SK-N-SH (cell line): Measurements from ENCODE around the gene ARHGEF10L. TPM values are rescaled to one million over a fixed set of nuclear protein-coding genes. Genes with fewer than 3 reads are reported as not detected.

Source experiments
- CTCF ChIA-PET: fragments of 300-600, 350-600 bp; formaldehyde crosslinking; extraction: SDS; loops from one replicate; lab custom pipeline; 2021; lab: Yijun Ruan, JAX
- POLR2A ChIA-PET: fragments of 350-600 bp; sonication (Branson Sonifier 250); formaldehyde crosslinking; extraction: SDS; loops from one replicate; lab custom pipeline; 2020; ENCODE audit warnings: antibody characterized with exemption, inconsistent platforms; lab: Yijun Ruan, JAX
- DNase-seq: peaks from one replicate; pipeline ENCODE4 v3.0.0; 2012
- H2AFZ ChIP-seq: fragments of 200-600 bp; sonication (generic); 2 replicates; pipeline ENCODE4 v1.8.1; 2016; ENCODE audit warnings: antibody characterized with exemption, mild to moderate bottlenecking, low read depth
- H3F3A ChIP-seq: fragments of 200-600 bp; sonication (generic); replicated peaks from 2 replicates; pipeline ENCODE3; 2016; ENCODE audit warnings: antibody characterized with exemption, mild to moderate bottlenecking; ENCODE audit not compliant: insufficient read depth
- H3K27ac ChIP-seq, 2 experiments: fragments of 200-500 bp in 1 of 2; fragments of 200-600 bp in 1 of 2; sonication (Bioruptor generic) in 1 of 2; sonication (generic), shearing (Covaris generic) in 1 of 2; 2 replicates each; pipeline versions ENCODE4 v1.5.1 to v1.6.1; 2014 to 2016; ENCODE audit warnings: low read depth in 2 of 2, inconsistent platforms in 1 of 2, low read length in 1 of 2, mild to moderate bottlenecking in 1 of 2, mixed read lengths in 1 of 2
- H3K27me3 ChIP-seq: fragments of 200-600 bp; sonication (generic), shearing (Covaris generic); 2 replicates; pipeline ENCODE4 v1.6.1; 2016; ENCODE audit warnings: mixed run types; ENCODE audit not compliant: insufficient read depth
- H3K36me3 ChIP-seq, 2 experiments: fragments of 200-500 bp in 1 of 2; fragments of 200-600 bp in 1 of 2; sonication (Bioruptor generic) in 1 of 2; sonication (generic) in 1 of 2; replicated peaks in 1 of 2; 2 replicates each; pipeline versions ENCODE3 to v1.5.1; 2014 to 2016; ENCODE audit warnings: low read length in 1 of 2, mild to moderate bottlenecking in 1 of 2; ENCODE audit not compliant: insufficient read depth in 2 of 2, control insufficient read depth in 1 of 2
- H3K4me1 ChIP-seq, 2 experiments: fragments of 200-500 bp in 1 of 2; fragments of 200-600 bp in 1 of 2; sonication (Bioruptor generic) in 1 of 2; sonication (generic), shearing (Covaris generic) in 1 of 2; 2 replicates each; pipeline versions ENCODE4 v1.5.1 to v1.6.1; 2014 to 2016; ENCODE audit warnings: low read depth in 1 of 2, low read length in 1 of 2, mixed run types in 1 of 2; ENCODE audit not compliant: insufficient read depth in 2 of 2, control insufficient read depth in 1 of 2
- H3K4me2 ChIP-seq: fragments of 200-600 bp; sonication (generic), shearing (Covaris generic); 2 replicates; pipeline ENCODE4 v1.6.1; 2017; ENCODE audit warnings: mixed run types
- H3K4me3 ChIP-seq, 2 experiments: fragments of 200-500 bp in 1 of 2; fragments of 200-600 bp in 1 of 2; sonication (Bioruptor generic) in 1 of 2; sonication (generic), shearing (Covaris generic) in 1 of 2; 2 replicates each; pipeline versions ENCODE4 v1.5.1 to v1.8.1; 2014 to 2016; ENCODE audit warnings: low read depth in 2 of 2, inconsistent platforms in 1 of 2, low read length in 1 of 2, mild to moderate bottlenecking in 1 of 2, mixed read lengths in 1 of 2, moderate library complexity in 1 of 2
- H3K79me2 ChIP-seq: fragments of 200-600 bp; sonication (generic); 2 replicates; pipeline ENCODE4 v1.8.1; 2017; ENCODE audit warnings: mild to moderate bottlenecking; ENCODE audit not compliant: insufficient read depth
- H3K9ac ChIP-seq: fragments of 200-600 bp; sonication (generic); 2 replicates; pipeline ENCODE4 v1.6.1; 2017; ENCODE audit warnings: mixed run types
- H3K9me2 ChIP-seq: fragments of 200-600 bp; sonication (generic); 2 replicates; pipeline ENCODE4 v1.6.1; 2017; ENCODE audit warnings: mixed run types
- H3K9me3 ChIP-seq: fragments of 200-600 bp; sonication (generic); 2 replicates; pipeline ENCODE4 v1.6.1; 2017; ENCODE audit warnings: mixed run types, mild to moderate bottlenecking, moderate library complexity
- H4K20me1 ChIP-seq: fragments of 200-600 bp; sonication (generic); 2 replicates; pipeline ENCODE4 v1.6.1; 2017; ENCODE audit warnings: mild to moderate bottlenecking, mixed run types; ENCODE audit not compliant: insufficient read depth
- CHD2 ChIP-seq: fragments of 150-350 bp; IDR thresholded peaks from 2 replicates; pipeline ENCODE4 v1.6.1; 2018; ENCODE audit warnings: low read length; ENCODE audit not compliant: partially characterized antibody
- CTCF ChIP-seq: fragments of 200-600 bp; sonication (generic); IDR thresholded peaks from 2 replicates; pipeline ENCODE4 v1.6.1; 2017; ENCODE audit warnings: antibody characterized with exemption, mild to moderate bottlenecking, moderate library complexity
- FOSL2 ChIP-seq: IDR thresholded peaks from 2 replicates; pipeline ENCODE4 v1.4.0; 2012; ENCODE audit warnings: low read depth, mild to moderate bottlenecking, moderate library complexity, borderline replicate concordance
- FOXM1 ChIP-seq: IDR thresholded peaks from 2 replicates; pipeline ENCODE4 v1.4.0; 2012; ENCODE audit warnings: low read depth, mild to moderate bottlenecking
- GATA2 ChIP-seq: sonication (generic); formaldehyde crosslinking; IDR thresholded peaks from 2 replicates; pipeline ENCODE4 v1.5.0; 2020; ENCODE audit warnings: mild to moderate bottlenecking, missing genetic modification reagents
- PBX3 ChIP-seq: IDR thresholded peaks from 2 replicates; pipeline ENCODE4; 2012
- RAD21 ChIP-seq: IDR thresholded peaks from 2 replicates; pipeline ENCODE4 v1.6.1; 2012; ENCODE audit warnings: mild to moderate bottlenecking, low read length
- RCOR1 ChIP-seq: fragments of 150-350 bp; IDR thresholded peaks from 2 replicates; pipeline ENCODE4 v1.6.1; 2017; ENCODE audit warnings: antibody characterized with exemption, low read length
- REST ChIP-seq: IDR thresholded peaks from 2 replicates; pipeline ENCODE4 v1.6.1; 2012; ENCODE audit warnings: mild to moderate bottlenecking, low read depth, low read length, moderate library complexity
- TCF12 ChIP-seq: IDR thresholded peaks from 2 replicates; pipeline ENCODE4 v1.4.0; 2012
- TEAD4 ChIP-seq: IDR thresholded peaks from 2 replicates; pipeline ENCODE4 v1.4.0; 2012; ENCODE audit warnings: mild to moderate bottlenecking, borderline replicate concordance; ENCODE audit not compliant: insufficient read depth
- WGBS: methylation state at CpG from one replicate; pipeline ENCODE4 v1.1.6; 2017; ENCODE audit warnings: low lambda C conversion rate; 5-methylcytosine and 5-hydroxymethylcytosine counted together
- polyA plus RNA-seq, 3 experiments: library from polyadenylated mRNA; depleted of rRNA; stranded (reverse); fragments of >200 nt; gene quantifications; 2 replicates each; pipeline ENCODE4 v1.2.3, GENCODE V29; 2012

The ARHGEF10L gene
- polyA plus RNA-seq, 1 of the 3 experiments (the other 2 are of a cell fraction) = 12.5 TPM

DNA sequence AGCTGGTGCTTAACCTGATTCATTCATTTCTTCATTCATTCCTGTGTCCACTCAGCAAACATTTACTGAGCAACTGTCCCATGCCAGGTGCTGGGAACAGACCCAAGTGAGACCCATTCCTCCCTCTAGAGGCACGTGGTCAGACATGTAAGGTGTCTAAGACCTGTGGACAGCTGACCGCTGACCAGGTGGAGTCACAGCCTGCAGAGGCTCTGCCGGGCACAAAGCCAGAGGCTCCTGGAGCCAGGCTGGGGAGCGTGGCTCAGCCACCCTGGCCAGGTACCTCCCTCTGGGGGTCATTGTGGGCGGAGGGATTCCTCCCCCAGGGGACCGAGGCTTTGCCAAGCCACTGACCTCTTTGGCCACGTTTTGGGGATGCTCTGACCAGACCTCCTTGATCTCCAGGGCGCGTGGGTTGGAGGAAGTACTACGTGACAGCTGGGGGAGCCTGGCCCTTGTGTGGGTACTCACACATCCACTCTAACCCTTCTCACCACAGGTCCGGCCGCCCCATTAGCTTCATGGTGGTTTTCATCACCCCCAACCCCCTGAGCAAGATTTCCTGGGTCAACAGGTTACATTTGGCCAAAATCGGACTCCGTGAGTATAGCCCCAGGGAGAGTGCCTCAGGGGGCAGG, 100.3 kb downstream of the ARHGEF10L start:
- no peak for DNase-seq
- WGBS = 95% methylated on average over 12 of the region's 14 CpGs
- no peaks in the 10 kb centered on the region for H3K9me3 ChIP-seq
- no peaks in the 10 kb centered on the region for H3K79me2 ChIP-seq
- no peaks in the 10 kb centered on the region for H3F3A ChIP-seq
- no peaks in the 10 kb centered on the region for H3K27me3 ChIP-seq
- no peak overlapping the region for H3K4me2 ChIP-seq
- TF ChIP-seq TCF12 (no peak), GATA2 (CRISPR knock-in tag) (no peak), TEAD4 (no peak), FOXM1 (no peak), RAD21 (no peak), CTCF (no peak), CHD2 (no peak), FOSL2 (no peak), REST (no peak), PBX3 (no peak), RCOR1 (no peak)
- no peak overlapping the region; a peak in 2 of 4 replicates for H3K27ac ChIP-seq
- H3K4me1 ChIP-seq = peaks cover 0 to 36% of the 10 kb centered on the region in 2 experiments; a peak in 2 of 4 replicates
- H2AFZ ChIP-seq = no peak overlapping the region
- no peaks in the 10 kb centered on the region for H3K9me2 ChIP-seq
- H4K20me1 ChIP-seq = no peaks in the 10 kb centered on the region
- no peak overlapping the region for H3K9ac ChIP-seq
- H3K4me3 ChIP-seq = no peak overlapping the region
- CTCF ChIA-PET = interaction anchor here (0.9 to 2.4 kb wide), 7 partner anchors 11 to 163 kb away, joined by 3 to 12 read pairs (median 5); no protein-coding TSS in a partner anchor
- POLR2A ChIA-PET = no interaction called here
- peaks cover 0 to 44% of the 10 kb centered on the region in 2 experiments for H3K36me3 ChIP-seq
